ENCODE data around the gene GKAP1. TPM values are rescaled to one million over a fixed set of nuclear protein-coding genes. Genes with fewer than 3 reads are reported as not detected.

GKAP1 gene
- polyA plus RNA-seq, 1 of the 3 experiments (the other 2 are of a cell fraction): 1.7 TPM

GRCh38 chr9:83707768-83708514, 109.6 kb downstream of the GKAP1 start, which contains the start of gene UBQLN1 (continued):
- TF ChIP-seq MAX (IDR thresholded peaks at IDR 0.05; ENCODE audit: low read depth) (peak; percentile 72), CHD2 (IDR thresholded peaks at IDR 0.05; ENCODE audit: low read length, partially characterized antibody) (peak; percentile 81), EP300 (IDR thresholded peaks at IDR 0.05; ENCODE audit: borderline replicate concordance in 1 of 2, low read depth in 1 of 2, low read length in 1 of 2) (peak; percentile 26 to 32; a peak in 1 of 4 replicates), NRF1 (IDR thresholded peaks at IDR 0.05; ENCODE audit: low read depth, low read length) (peak; percentile 79), TCF12 (IDR thresholded peaks at IDR 0.05) (no peak), SIN3A (IDR thresholded peaks at IDR 0.05; ENCODE audit: borderline replicate concordance, low read depth, low read length) (peak; percentile 63; the same call in 1 of the 2 replicates), RAD21 (IDR thresholded peaks at IDR 0.05; ENCODE audit: low read length) (no peak), GABPA (IDR thresholded peaks at IDR 0.05; ENCODE audit: low read depth) (peak; percentile 40), YY1 (IDR thresholded peaks at IDR 0.05; ENCODE audit: low read depth) (no peak; the same call in 1 of the 2 replicates)

DNA sequence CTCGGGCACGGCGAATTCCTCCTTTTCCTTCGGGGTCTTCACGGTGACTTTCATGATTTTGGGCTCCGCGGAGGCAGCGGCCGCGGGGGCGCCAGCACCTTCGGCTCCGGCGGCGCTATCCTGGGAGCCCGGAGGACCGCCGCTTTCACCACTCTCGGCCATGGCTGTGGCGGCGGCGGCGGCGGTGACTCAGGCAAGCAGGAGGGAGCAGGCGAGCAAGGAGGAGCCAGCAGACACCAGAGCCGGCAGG, 110.1 kb downstream of the GKAP1 start:
- H3K27ac ChIP-seq (ENCODE audit: low read depth in 2 of 2, low read length in 1 of 2): peak overlapping the region; percentile 98 to 99
- peaks cover 0 to 10% of the 10 kb centered on the region in 2 experiments for H3K36me3 ChIP-seq (replicated peaks in 1 of 2; ENCODE audit: control insufficient read depth in 1 of 2, insufficient read depth in 2 of 2, low read length in 1 of 2)
- CTCF ChIA-PET: interaction anchor here (1.7 to 1.8 kb wide), 2 partner anchors 87 to 97 kb away, joined by 6 to 7 read pairs; no protein-coding TSS in a partner anchor
- POLR2A ChIA-PET: interaction anchor here (1.0 to 2.1 kb wide), 5 partner anchors 9 to 323 kb away, joined by 3 to 9 read pairs (median 5); partner anchors contain the start of gene IDNK
- H3K79me2 ChIP-seq (ENCODE audit: insufficient read depth): peaks cover 59% of the 10 kb centered on the region
- H4K20me1 ChIP-seq (ENCODE audit: insufficient read depth): peaks cover 43% of the 10 kb centered on the region
- H3K4me3 ChIP-seq (ENCODE audit: low read depth in 2 of 2, low read length in 1 of 2): peak overlapping the region; percentile 81 to 95
- peaks cover 0 to 2% of the 10 kb centered on the region in 2 experiments; a peak in 2 of 4 replicates for H3K4me1 ChIP-seq (ENCODE audit: control insufficient read depth in 1 of 2, insufficient read depth in 2 of 2, low read depth in 1 of 2, low read length in 1 of 2)
- H3K9me2 ChIP-seq: no peaks in the 10 kb centered on the region
- no peak for TF ChIP-seq RXRA (IDR thresholded peaks at IDR 0.05; ENCODE audit: borderline replicate concordance, low read depth)
- no peak for TF ChIP-seq TCF12 (IDR thresholded peaks at IDR 0.05)
- no peak for TF ChIP-seq RFX5 (IDR thresholded peaks at IDR 0.05; ENCODE audit: low read length)
- no peak for TF ChIP-seq EP300 (IDR thresholded peaks at IDR 0.05; ENCODE audit: borderline replicate concordance in 1 of 2, low read depth in 1 of 2, low read length in 1 of 2)
- TF ChIP-seq YY1 (IDR thresholded peaks at IDR 0.05; ENCODE audit: low read depth): peak; percentile 71
- no peak for TF ChIP-seq TAF1 (IDR thresholded peaks at IDR 0.05; ENCODE audit: borderline replicate concordance, low read depth, low read length)
- TF ChIP-seq SMC3 (IDR thresholded peaks at IDR 0.05; ENCODE audit: low read depth, low read length): no peak
- H3K9me3 ChIP-seq: no peaks in the 10 kb centered on the region; the same call in 1 of the 2 replicates
- H2AFZ ChIP-seq (ENCODE audit: low read depth): peak overlapping the region; percentile 25
- H3F3A ChIP-seq (replicated peaks; ENCODE audit: insufficient read depth): no peaks in the 10 kb centered on the region
- H3K9ac ChIP-seq: peak overlapping the region; percentile 95
- DNase-seq: no peak
- peak overlapping the region; percentile 86 for H3K4me2 ChIP-seq
- 10% methylated on average over 2 of the region's 26 CpGs for WGBS (ENCODE audit: low lambda C conversion rate)
- H3K27me3 ChIP-seq (ENCODE audit: insufficient read depth): no peaks in the 10 kb centered on the region

All from SK-N-SH (cell line).